Neuronal stem cell (in vitro differentiated cells): ENCODE data around the gene IL9R.
"Not testable (repeated sequence)": the region's sequence is repeated elsewhere in the genome, so short reads cannot be mapped to it uniquely, and the experiment has no call there.

ENCODE experiments used
- DNase-seq: peaks from one replicate; pipeline ENCODE4 v3.0.0-alpha.2; 2013; ENCODE audit warnings: low spot score
- H2AFZ ChIP-seq: one replicate; pipeline ENCODE4 v1.6.1; 2013; ENCODE audit warnings: mild to moderate bottlenecking, low read length, inconsistent platforms
- H2AK5ac ChIP-seq: 2 replicates; pipeline ENCODE4 v1.6.1; 2013; ENCODE audit warnings: low read depth, mild to moderate bottlenecking, inconsistent platforms, low read length, moderate library complexity, mixed read lengths
- H2BK120ac ChIP-seq: 2 replicates; pipeline ENCODE4 v1.6.1; 2013; ENCODE audit warnings: low read depth, mild to moderate bottlenecking, inconsistent platforms, low read length, moderate library complexity, mixed read lengths
- H2BK12ac ChIP-seq: one replicate; pipeline ENCODE4 v1.6.1; 2013; ENCODE audit warnings: low read length, inconsistent platforms
- H2BK15ac ChIP-seq: 2 replicates; pipeline ENCODE4 v1.6.1; 2013; ENCODE audit warnings: mild to moderate bottlenecking, low read length, inconsistent platforms, mixed read lengths
- H2BK5ac ChIP-seq: one replicate; pipeline ENCODE4 v1.6.1; 2013; ENCODE audit warnings: inconsistent platforms, mild to moderate bottlenecking, low read length, moderate library complexity
- H3K14ac ChIP-seq: one replicate; pipeline ENCODE4 v1.6.1; 2013; ENCODE audit warnings: low read length, inconsistent platforms
- H3K18ac ChIP-seq: 2 replicates; pipeline ENCODE4 v1.6.1; 2013; ENCODE audit warnings: low read length, inconsistent platforms
- H3K23ac ChIP-seq: 2 replicates; pipeline ENCODE4 v1.6.1; 2013; ENCODE audit warnings: low read depth, mild to moderate bottlenecking, mixed read lengths, low read length, inconsistent platforms; ENCODE audit not compliant: poor library complexity
- H3K27ac ChIP-seq: replicated peaks from 3 replicates; pipeline ENCODE4 v1.5.1; 2013; ENCODE audit warnings: low read length, inconsistent platforms
- H3K27me3 ChIP-seq, 3 experiments: 2 replicates each; pipeline ENCODE4 v1.6.1; 2013; ENCODE audit warnings: low read length in 3 of 3, mild to moderate bottlenecking in 2 of 3, inconsistent platforms in 1 of 3, low read depth in 1 of 3, mixed read lengths in 1 of 3, moderate library complexity in 1 of 3; ENCODE audit not compliant: control insufficient read depth in 3 of 3, insufficient read depth in 3 of 3
- H3K36me3 ChIP-seq, 2 donors: replicated peaks in 1 of 2; 2 replicates each; pipeline ENCODE4 v1.6.1; 2013; ENCODE audit warnings: low read length in 2 of 2; ENCODE audit not compliant: control insufficient read depth in 2 of 2, insufficient read depth in 2 of 2
- H3K4ac ChIP-seq: 2 replicates; pipeline ENCODE4 v1.6.1; 2013; ENCODE audit warnings: inconsistent platforms, mild to moderate bottlenecking, low read length, moderate library complexity
- H3K4me1 ChIP-seq, 2 donors: 1 replicate in 1 of 2; 2 replicates in 1 of 2; pipeline ENCODE4 v1.6.1; 2013; ENCODE audit warnings: low read length in 2 of 2, low read depth in 1 of 2; ENCODE audit not compliant: control insufficient read depth in 2 of 2, insufficient read depth in 1 of 2
- H3K4me2 ChIP-seq: one replicate; pipeline ENCODE4 v1.6.1; 2013; ENCODE audit warnings: mild to moderate bottlenecking, low read length, inconsistent platforms; ENCODE audit not compliant: insufficient read depth, poor library complexity, severe bottlenecking
- H3K4me3 ChIP-seq, 2 donors: 2 replicates each; pipeline ENCODE4 v1.5.1; 2013; ENCODE audit warnings: low read length in 2 of 2, mild to moderate bottlenecking in 2 of 2, inconsistent platforms in 1 of 2, moderate library complexity in 1 of 2
- H3K79me1 ChIP-seq: one replicate; pipeline ENCODE4 v1.6.1; 2013; ENCODE audit warnings: low read depth, mild to moderate bottlenecking, inconsistent platforms, low read length, moderate library complexity
- H3K9ac ChIP-seq: one replicate; pipeline ENCODE4 v1.6.1; 2013; ENCODE audit warnings: mild to moderate bottlenecking, low read depth, low read length, inconsistent platforms; ENCODE audit not compliant: poor library complexity
- H3K9me3 ChIP-seq, 2 donors: replicated peaks in 1 of 2; 2 replicates each; pipeline versions ENCODE3 to v1.6.1; 2013; ENCODE audit warnings: low read length in 2 of 2, mild to moderate bottlenecking in 2 of 2, inconsistent platforms in 1 of 2, low read depth in 1 of 2, mixed read lengths in 1 of 2, moderate library complexity in 1 of 2; ENCODE audit not compliant: control insufficient read depth in 2 of 2, insufficient read depth in 1 of 2
- H4K8ac ChIP-seq: one replicate; pipeline ENCODE4 v1.6.1; 2013; ENCODE audit warnings: low read depth, mild to moderate bottlenecking, inconsistent platforms, low read length, moderate library complexity
- H4K91ac ChIP-seq: one replicate; pipeline ENCODE4 v1.6.1; 2013; ENCODE audit warnings: low read length, low read depth, mild to moderate bottlenecking, inconsistent platforms; ENCODE audit not compliant: poor library complexity
- WGBS, 2 donors: extraction: QIAGEN DNeasy Blood & Tissue Kit; methylation state at CpG; one replicate each; pipeline ENCODE4 v1.1.7; 2013; ENCODE audit warnings: missing lambda C conversion rate in 2 of 2, mixed read lengths in 1 of 2; ENCODE audit not compliant: insufficient read length in 2 of 2, insufficient replicate concordance in 1 of 2; ENCODE audit errors: extremely low coverage in 2 of 2; 5-methylcytosine and 5-hydroxymethylcytosine counted together

The IL9R gene

DNA sequence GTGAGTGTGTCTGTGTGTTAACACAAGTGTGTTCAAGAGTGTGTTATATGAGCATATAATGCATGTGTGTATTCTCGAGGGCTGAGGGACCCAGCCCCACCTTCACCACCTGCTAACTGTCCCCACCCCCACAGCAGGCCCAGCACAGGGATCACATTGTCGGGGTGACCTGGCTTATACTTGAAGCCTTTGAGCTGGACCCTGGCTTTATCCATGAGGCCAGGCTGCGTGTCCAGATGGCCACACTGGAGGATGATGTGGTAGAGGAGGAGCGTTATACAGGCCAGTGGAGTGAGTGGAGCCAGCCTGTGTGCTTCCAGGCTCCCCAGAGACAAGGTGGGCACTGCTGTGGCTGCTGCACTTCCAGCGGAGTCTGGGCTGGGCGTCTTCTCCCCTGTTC lies 7.6 kb downstream of the IL9R start:
- no peak overlapping the region for H3K4ac ChIP-seq
- H3K9ac ChIP-seq, result no peak overlapping the region
- no peak overlapping the region for H2AFZ ChIP-seq
- no peak overlapping the region for H2BK120ac ChIP-seq
- WGBS, 2 donors, result no CpG with 5 or more reads among the region's 6 CpGs
- H3K9me3 ChIP-seq, result peaks cover 0 to 29% of the 10 kb centered on the region in 2 donors
- no peak overlapping the region for H2AK5ac ChIP-seq
- H2BK5ac ChIP-seq, result no peak overlapping the region
- no peak overlapping the region for H3K23ac ChIP-seq
- H2BK15ac ChIP-seq, result no peak overlapping the region
- H3K4me3 ChIP-seq, result no peak overlapping the region
- no peak overlapping the region for H3K4me2 ChIP-seq
- H3K27me3 ChIP-seq, result peaks cover 0 to 3% (median 0%) of the 10 kb centered on the region in 3 experiments
- peaks cover 0 to 4% of the 10 kb centered on the region in 2 donors for H3K36me3 ChIP-seq
- no peak overlapping the region for H2BK12ac ChIP-seq
- peaks cover 0 to 3% of the 10 kb centered on the region in 2 donors for H3K4me1 ChIP-seq
- H4K8ac ChIP-seq, result no peak overlapping the region
- DNase-seq, result no peak
- peaks cover 3% of the 10 kb centered on the region for H3K79me1 ChIP-seq
- H3K27ac ChIP-seq, result no peak overlapping the region
- peak overlapping the region; percentile 10 for H3K14ac ChIP-seq
- no peak overlapping the region for H4K91ac ChIP-seq
- no peak overlapping the region for H3K18ac ChIP-seq

DNA sequence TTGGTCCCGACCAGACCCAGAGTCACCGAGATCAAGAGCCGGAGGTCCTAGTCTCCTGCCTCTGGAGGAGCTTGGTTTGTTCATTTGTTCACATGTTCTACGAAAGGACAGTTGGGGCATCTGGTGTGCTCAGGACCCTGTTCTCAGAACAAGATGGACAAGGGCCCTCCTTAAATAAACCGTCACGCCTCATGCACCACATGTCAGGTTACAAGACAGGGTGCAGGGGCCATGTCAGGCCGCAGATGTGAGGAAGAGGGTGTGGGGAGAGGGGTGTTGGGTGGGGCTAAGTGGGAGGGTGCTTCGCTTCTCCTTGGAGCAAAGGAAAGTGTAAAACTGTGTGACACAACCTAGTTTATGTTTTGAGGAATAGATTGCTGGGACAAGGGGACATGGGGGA lies 9.0 kb downstream of the IL9R start:
- H2BK12ac ChIP-seq, H3K18ac ChIP-seq, DNase-seq, H2BK15ac ChIP-seq, H3K4me1 ChIP-seq, H2AK5ac ChIP-seq, H2AFZ ChIP-seq, H3K23ac ChIP-seq, H3K9ac ChIP-seq, H4K91ac ChIP-seq, H3K4me3 ChIP-seq, H4K8ac ChIP-seq, H3K27me3 ChIP-seq, H3K4me2 ChIP-seq, H3K4ac ChIP-seq, H3K79me1 ChIP-seq, H3K27ac ChIP-seq, H3K14ac ChIP-seq, H3K36me3 ChIP-seq, H2BK120ac ChIP-seq, H2BK5ac ChIP-seq: not testable (repeated sequence)
- WGBS, 2 donors, result no CpG with 5 or more reads among the region's 8 CpGs
- H3K9me3 ChIP-seq, result peaks cover 0 to 24% of the 10 kb centered on the region in 2 donors

DNA sequence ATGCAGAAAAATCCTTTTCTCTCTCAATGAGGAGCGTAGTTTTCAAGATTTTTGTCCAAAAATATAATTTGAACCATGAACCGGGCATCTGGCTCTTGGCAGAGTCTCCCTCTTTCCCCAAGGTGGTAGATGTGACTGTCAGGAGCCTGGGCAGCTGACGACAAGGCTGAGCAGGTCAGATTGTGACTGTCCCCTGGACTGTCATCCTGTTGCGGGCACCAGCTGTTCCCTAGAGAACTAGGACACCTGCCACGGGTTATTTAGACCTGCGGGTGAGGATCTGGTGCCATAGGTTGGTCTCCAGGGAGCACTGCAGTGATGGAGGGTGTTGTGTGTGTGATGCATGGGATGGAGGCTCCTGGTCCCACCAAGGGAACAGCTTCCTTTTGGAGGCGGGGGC lies 10.9 kb downstream of the IL9R start:
- H3K9me3 ChIP-seq, result peaks cover 0 to 13% of the 10 kb centered on the region in 2 donors
- WGBS, 2 donors, result no CpG with 5 or more reads among the region's 7 CpGs
- H3K4me2 ChIP-seq, H3K27me3 ChIP-seq, H3K4ac ChIP-seq, H3K23ac ChIP-seq, H2AFZ ChIP-seq, H2AK5ac ChIP-seq, H2BK120ac ChIP-seq, H4K91ac ChIP-seq, H3K4me3 ChIP-seq, H2BK15ac ChIP-seq, H2BK12ac ChIP-seq, H3K9ac ChIP-seq, H3K4me1 ChIP-seq, H3K14ac ChIP-seq, H3K18ac ChIP-seq, H3K27ac ChIP-seq, H3K36me3 ChIP-seq, DNase-seq, H4K8ac ChIP-seq, H3K79me1 ChIP-seq, H2BK5ac ChIP-seq: not testable (repeated sequence)

DNA sequence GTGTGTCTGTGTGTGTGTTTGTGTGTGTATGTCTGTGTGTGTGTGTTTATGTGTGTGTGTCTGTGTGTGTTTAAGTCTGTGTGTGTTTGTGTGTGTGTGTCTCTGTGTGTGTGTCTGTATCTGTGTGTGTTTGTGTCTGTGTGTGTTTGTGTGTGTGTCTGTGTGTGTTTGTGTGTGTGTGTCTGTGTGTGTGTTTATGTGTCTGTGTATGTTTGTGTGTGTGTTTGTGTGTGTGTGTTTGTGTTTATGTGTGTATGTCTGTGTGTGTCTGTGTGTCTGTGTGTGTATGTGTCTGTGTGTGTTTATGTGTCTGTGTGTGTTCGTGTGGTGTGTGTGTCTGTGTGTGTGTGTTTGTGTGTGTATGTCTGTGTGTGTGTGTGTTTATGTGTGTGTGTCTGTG lies 11.4 kb downstream of the IL9R start:
- no peak for DNase-seq
- Histone ChIP-seq H3K9me3 (peaks cover 0 to 11% of the 10 kb centered on the region in 2 donors), H3K4me1 (peaks cover 0 to 3% of the 10 kb centered on the region in 2 donors), H3K23ac (no peak overlapping the region), H3K4me3 (peak overlapping the region in 1 of 2 donors; percentile 55), H3K4me2 (no peak overlapping the region), H3K27ac (no peak overlapping the region), H3K79me1 (peaks cover 3% of the 10 kb centered on the region), H2BK12ac (peak overlapping the region; percentile 7), H3K14ac (no peak overlapping the region), H4K8ac (peak overlapping the region; percentile 3), H2BK120ac (no peak overlapping the region), H4K91ac (no peak overlapping the region), H3K9ac (no peak overlapping the region), H2BK15ac (no peak overlapping the region), H3K4ac (no peak overlapping the region), H3K18ac (no peak overlapping the region), H3K36me3 (peaks cover 0 to 4% of the 10 kb centered on the region in 2 donors), H2AK5ac (no peak overlapping the region), H2BK5ac (no peak overlapping the region), H2AFZ (no peak overlapping the region), H3K27me3 (peaks cover 0 to 3% (median 0%) of the 10 kb centered on the region in 3 experiments)
- WGBS, 2 donors, result no CpG with 5 or more reads among the region's 1 CpG
